Hepatic stellate cell (primary cell): Measurements from ENCODE around the gene TMTC2.
"Not testable (repeated sequence)": the region's sequence is repeated elsewhere in the genome, so short reads cannot be mapped to it uniquely, and the experiment has no call there.

Experiments
- DNase-seq: peaks from one replicate; pipeline ENCODE4 v3.0.0; 2011; ENCODE audit warnings: low spot score

Gene TMTC2

GRCh38 chr12:82845076-82845475 lies 158.4 kb downstream of the TMTC2 start:
- DNase-seq, result not testable (repeated sequence)

- no peak for DNase-seq
Measured at GRCh38 chr12:82848845-82849244, 162.1 kb downstream of the TMTC2 start.

- no peak for DNase-seq
Measured at GRCh38 chr12:82852529-82852928, 165.8 kb downstream of the TMTC2 start.

GRCh38 chr12:82855872-82856271 lies 169.2 kb downstream of the TMTC2 start:
- no peak for DNase-seq

GRCh38 chr12:82857276-82857675 lies 170.6 kb downstream of the TMTC2 start:
- DNase-seq, result no peak

- no peak for DNase-seq
Measured at GRCh38 chr12:82857911-82858533, 171.3 kb downstream of the TMTC2 start.

- DNase-seq, result no peak
Measured at GRCh38 chr12:82858534-82858917, 171.8 kb downstream of the TMTC2 start.

- no peak for DNase-seq
Measured at GRCh38 chr12:82862069-82862841, 175.5 kb downstream of the TMTC2 start.

GRCh38 chr12:82862876-82863649 lies 176.4 kb downstream of the TMTC2 start:
- no peak for DNase-seq

- no peak for DNase-seq
Measured at GRCh38 chr12:82866227-82866775, 179.6 kb downstream of the TMTC2 start.

GRCh38 chr12:82866946-82867345 lies 180.2 kb downstream of the TMTC2 start:
- DNase-seq, result no peak

GRCh38 chr12:82867762-82868500 lies 181.2 kb downstream of the TMTC2 start:
- DNase-seq, result no peak

- DNase-seq, result no peak
Measured at GRCh38 chr12:82870771-82871377, 184.2 kb downstream of the TMTC2 start.

GRCh38 chr12:82872088-82872487 lies 185.4 kb downstream of the TMTC2 start:
- DNase-seq, result no peak

- no peak for DNase-seq
Measured at GRCh38 chr12:82873309-82873708, 186.6 kb downstream of the TMTC2 start.

- DNase-seq, result no peak
Measured at GRCh38 chr12:82873951-82874350, 187.2 kb downstream of the TMTC2 start.

GRCh38 chr12:82874945-82875344 lies 188.2 kb downstream of the TMTC2 start:
- DNase-seq, result no peak

- DNase-seq, result no peak
Measured at GRCh38 chr12:82876075-82876474, 189.4 kb downstream of the TMTC2 start.

GRCh38 chr12:82877963-82878362 lies 191.3 kb downstream of the TMTC2 start:
- no peak for DNase-seq

GRCh38 chr12:82880442-82880901 lies 193.8 kb downstream of the TMTC2 start:
- no peak for DNase-seq
